Measurements from ENCODE around the gene STK31. TPM values are rescaled to one million over a fixed set of nuclear protein-coding genes. Genes with fewer than 3 reads are reported as not detected.
"Not testable (repeated sequence)": the region's sequence is repeated elsewhere in the genome, so short reads cannot be mapped to it uniquely, and the experiment has no call there.

STK31 gene
- total and polyA plus RNA-seq, 2 experiments from 2014 or later = 0.06 to 0.10 TPM

DNA sequence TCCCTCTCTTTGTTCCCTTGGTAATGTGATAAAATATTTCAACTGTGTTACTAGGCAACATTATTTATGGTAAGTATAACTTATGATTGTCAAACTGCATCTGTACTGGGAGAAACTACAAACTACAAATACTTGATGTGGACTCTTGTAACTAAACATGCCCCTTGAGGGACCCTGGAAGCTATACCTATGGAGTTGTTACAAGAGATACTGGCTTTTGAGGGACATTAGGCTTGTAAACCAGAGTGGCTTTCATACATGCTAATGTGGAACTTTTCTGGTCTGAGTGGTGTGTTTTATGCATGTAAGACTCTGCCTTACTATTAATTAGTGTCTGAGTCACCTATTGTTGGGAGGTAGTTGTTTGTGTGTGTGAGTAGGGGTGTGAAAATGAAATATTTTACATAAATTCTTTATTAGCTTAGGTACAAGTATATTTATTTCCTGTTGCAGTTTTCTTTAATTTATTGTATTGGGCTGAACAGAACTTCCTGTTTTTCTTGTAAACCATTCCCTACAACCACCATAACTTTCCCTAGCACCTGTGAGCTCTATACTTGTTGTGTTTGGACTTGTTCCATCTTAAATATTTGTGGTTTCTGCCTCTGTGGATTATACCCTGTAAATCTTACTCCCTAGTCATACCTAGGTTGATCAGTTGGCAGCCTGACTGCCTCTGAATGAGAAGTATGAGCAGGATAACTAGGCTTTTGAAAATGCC lies 49.8 kb downstream of the STK31 start:
- H2AFZ ChIP-seq = no peak overlapping the region
- H3K36me3 ChIP-seq (replicated peaks; ENCODE audit: insufficient read depth, low read depth) = no peaks in the 10 kb centered on the region
- DNase-seq (ENCODE audit: low spot score) = no peak
- H3K9me2 ChIP-seq (replicated peaks; ENCODE audit: insufficient read depth) = no peaks in the 10 kb centered on the region
- H3K4me2 ChIP-seq = no peak overlapping the region
- no peak overlapping the region for H3K4me3 ChIP-seq
- no peaks in the 10 kb centered on the region for H3K79me2 ChIP-seq
- H3K27me3 ChIP-seq = no peaks in the 10 kb centered on the region
- no peaks in the 10 kb centered on the region for H4K20me1 ChIP-seq (ENCODE audit: insufficient read depth, poor library complexity, severe bottlenecking)
- H3K27ac ChIP-seq = no peak overlapping the region
- no peak for TF ChIP-seq EZH2phosphoT487 (IDR thresholded peaks at IDR 0.05; ENCODE audit: low read depth, severe bottlenecking, unreplicated experiment)
- H3K4me1 ChIP-seq (ENCODE audit: insufficient read depth) = no peaks in the 10 kb centered on the region
- no peaks in the 10 kb centered on the region for H3K9me3 ChIP-seq (ENCODE audit: low read depth)

DNA sequence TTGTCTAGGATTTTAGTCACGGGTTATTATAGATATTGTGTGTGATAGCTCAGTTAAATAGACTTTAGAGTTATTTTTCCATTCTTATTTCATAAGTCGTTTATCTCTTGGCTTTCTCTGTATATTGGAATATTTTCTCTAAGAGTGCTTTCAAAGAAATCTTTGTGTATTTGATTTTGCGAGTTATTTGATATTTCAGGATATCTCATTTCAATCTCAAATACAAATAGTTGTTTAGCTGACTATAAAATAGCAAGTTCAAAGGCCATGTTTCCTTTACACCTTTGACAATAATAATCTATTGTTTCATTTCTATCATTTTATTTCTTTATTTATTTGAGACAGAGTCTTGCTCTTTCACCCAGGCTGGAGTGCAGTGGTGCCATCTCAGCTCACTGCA lies 55.9 kb downstream of the STK31 start:
- no peak overlapping the region for H3K27ac ChIP-seq
- TF ChIP-seq EZH2phosphoT487 (IDR thresholded peaks at IDR 0.05; ENCODE audit: low read depth, severe bottlenecking, unreplicated experiment) (no peak), EZH2 (IDR thresholded peaks at IDR 0.05; ENCODE audit: borderline replicate concordance) (no peak)
- TF ChIP-seq, protein P1, sequence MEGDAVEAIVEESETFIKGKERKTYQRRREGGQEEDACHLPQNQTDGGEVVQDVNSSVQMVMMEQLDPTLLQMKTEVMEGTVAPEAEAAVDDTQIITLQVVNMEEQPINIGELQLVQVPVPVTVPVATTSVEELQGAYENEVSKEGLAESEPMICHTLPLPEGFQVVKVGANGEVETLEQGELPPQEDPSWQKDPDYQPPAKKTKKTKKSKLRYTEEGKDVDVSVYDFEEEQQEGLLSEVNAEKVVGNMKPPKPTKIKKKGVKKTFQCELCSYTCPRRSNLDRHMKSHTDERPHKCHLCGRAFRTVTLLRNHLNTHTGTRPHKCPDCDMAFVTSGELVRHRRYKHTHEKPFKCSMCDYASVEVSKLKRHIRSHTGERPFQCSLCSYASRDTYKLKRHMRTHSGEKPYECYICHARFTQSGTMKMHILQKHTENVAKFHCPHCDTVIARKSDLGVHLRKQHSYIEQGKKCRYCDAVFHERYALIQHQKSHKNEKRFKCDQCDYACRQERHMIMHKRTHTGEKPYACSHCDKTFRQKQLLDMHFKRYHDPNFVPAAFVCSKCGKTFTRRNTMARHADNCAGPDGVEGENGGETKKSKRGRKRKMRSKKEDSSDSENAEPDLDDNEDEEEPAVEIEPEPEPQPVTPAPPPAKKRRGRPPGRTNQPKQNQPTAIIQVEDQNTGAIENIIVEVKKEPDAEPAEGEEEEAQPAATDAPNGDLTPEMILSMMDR (IDR thresholded peaks at IDR 0.05; ENCODE audit: poor library complexity) = no peak
- no peak overlapping the region for H3K4me2 ChIP-seq
- H3K9me3 ChIP-seq (ENCODE audit: low read depth) = no peaks in the 10 kb centered on the region
- H3K79me2 ChIP-seq = no peaks in the 10 kb centered on the region
- H3K36me3 ChIP-seq (replicated peaks; ENCODE audit: insufficient read depth, low read depth) = no peaks in the 10 kb centered on the region
- no peak overlapping the region for H3K4me3 ChIP-seq
- no peak overlapping the region for H2AFZ ChIP-seq
- H3K27me3 ChIP-seq = no peaks in the 10 kb centered on the region
- no peak for DNase-seq (ENCODE audit: low spot score)
- no peaks in the 10 kb centered on the region for H3K9me2 ChIP-seq (replicated peaks; ENCODE audit: insufficient read depth)
- H4K20me1 ChIP-seq (ENCODE audit: insufficient read depth, poor library complexity, severe bottlenecking) = no peaks in the 10 kb centered on the region
- 82% methylated on average over 3 of the region's 3 CpGs for WGBS (ENCODE audit: low lambda C conversion rate, missing lambda C conversion rate)
- no peaks in the 10 kb centered on the region for H3K4me1 ChIP-seq (ENCODE audit: insufficient read depth)

DNA sequence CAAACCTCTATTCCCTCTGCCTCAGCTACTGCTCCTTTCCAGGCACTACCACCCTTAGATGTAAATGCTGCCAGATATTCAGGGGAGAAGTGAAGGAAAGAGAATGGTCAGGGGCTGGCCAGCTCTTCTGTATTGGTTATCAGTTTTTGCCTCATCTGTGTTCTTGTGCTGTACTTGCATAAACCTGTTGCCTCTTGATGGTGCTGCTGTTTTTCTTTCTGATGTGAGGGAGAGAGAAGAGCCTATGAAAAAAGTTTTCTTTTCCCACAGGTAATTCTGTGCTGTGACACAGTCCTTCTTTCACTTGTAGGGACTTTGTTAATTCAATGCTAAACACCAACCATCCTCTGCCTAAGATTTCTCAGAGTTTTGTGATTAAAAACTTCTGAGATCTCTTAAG lies 57.5 kb downstream of the STK31 start:
- no peaks in the 10 kb centered on the region for H3K36me3 ChIP-seq (replicated peaks; ENCODE audit: insufficient read depth, low read depth)

DNA sequence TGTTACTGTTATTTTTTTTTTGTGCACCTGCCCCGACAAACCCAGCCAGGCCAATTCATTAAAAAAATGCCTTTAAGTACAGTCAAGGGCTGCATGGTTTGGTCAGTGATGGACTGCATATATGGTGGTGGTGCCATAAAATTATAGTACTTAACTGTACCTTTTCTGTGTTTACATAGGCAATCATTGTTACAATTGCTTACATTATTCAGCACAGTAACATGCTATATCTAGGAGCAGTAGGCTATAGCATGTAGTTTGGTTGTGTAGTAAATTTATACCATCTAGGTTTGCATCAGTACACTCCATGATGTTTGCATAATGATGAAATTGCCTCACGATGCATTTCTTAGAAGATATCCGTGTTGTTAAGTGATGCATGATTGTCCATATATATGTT lies 58.0 kb downstream of the STK31 start:
- Histone ChIP-seq H4K20me1 (ENCODE audit: insufficient read depth, poor library complexity, severe bottlenecking) (no peaks in the 10 kb centered on the region), H3K4me1 (ENCODE audit: insufficient read depth) (no peaks in the 10 kb centered on the region), H3K27me3 (no peaks in the 10 kb centered on the region), H3K9me3 (ENCODE audit: low read depth) (no peaks in the 10 kb centered on the region), H3K36me3 (replicated peaks; ENCODE audit: insufficient read depth, low read depth) (no peaks in the 10 kb centered on the region), H2AFZ (no peak overlapping the region), H3K9me2 (replicated peaks; ENCODE audit: insufficient read depth) (no peaks in the 10 kb centered on the region), H3K27ac (no peak overlapping the region), H3K4me3 (no peak overlapping the region), H3K4me2 (no peak overlapping the region), H3K79me2 (no peaks in the 10 kb centered on the region)
- 80% methylated on average over 3 of the region's 3 CpGs for WGBS (ENCODE audit: low lambda C conversion rate, missing lambda C conversion rate)
- DNase-seq (ENCODE audit: low spot score) = no peak
- TF ChIP-seq EZH2 (IDR thresholded peaks at IDR 0.05; ENCODE audit: borderline replicate concordance) = no peak

More for the DNA sequence above, 57.5 kb downstream of the STK31 start:
- Histone ChIP-seq H3K4me3 (no peak overlapping the region), H3K27ac (no peak overlapping the region), H3K9me3 (ENCODE audit: low read depth) (no peaks in the 10 kb centered on the region), H3K9me2 (replicated peaks; ENCODE audit: insufficient read depth) (no peaks in the 10 kb centered on the region), H4K20me1 (ENCODE audit: insufficient read depth, poor library complexity, severe bottlenecking) (no peaks in the 10 kb centered on the region), H2AFZ (no peak overlapping the region), H3K4me1 (ENCODE audit: insufficient read depth) (no peaks in the 10 kb centered on the region), H3K79me2 (no peaks in the 10 kb centered on the region), H3K27me3 (no peaks in the 10 kb centered on the region), H3K4me2 (no peak overlapping the region)
- TF ChIP-seq, protein P1 (IDR thresholded peaks at IDR 0.05; ENCODE audit: poor library complexity) = no peak
- no peak for TF ChIP-seq EZH2 (IDR thresholded peaks at IDR 0.05; ENCODE audit: borderline replicate concordance)
- TF ChIP-seq EZH2phosphoT487 (IDR thresholded peaks at IDR 0.05; ENCODE audit: low read depth, severe bottlenecking, unreplicated experiment) = no peak
- no peak for DNase-seq (ENCODE audit: low spot score)

DNA sequence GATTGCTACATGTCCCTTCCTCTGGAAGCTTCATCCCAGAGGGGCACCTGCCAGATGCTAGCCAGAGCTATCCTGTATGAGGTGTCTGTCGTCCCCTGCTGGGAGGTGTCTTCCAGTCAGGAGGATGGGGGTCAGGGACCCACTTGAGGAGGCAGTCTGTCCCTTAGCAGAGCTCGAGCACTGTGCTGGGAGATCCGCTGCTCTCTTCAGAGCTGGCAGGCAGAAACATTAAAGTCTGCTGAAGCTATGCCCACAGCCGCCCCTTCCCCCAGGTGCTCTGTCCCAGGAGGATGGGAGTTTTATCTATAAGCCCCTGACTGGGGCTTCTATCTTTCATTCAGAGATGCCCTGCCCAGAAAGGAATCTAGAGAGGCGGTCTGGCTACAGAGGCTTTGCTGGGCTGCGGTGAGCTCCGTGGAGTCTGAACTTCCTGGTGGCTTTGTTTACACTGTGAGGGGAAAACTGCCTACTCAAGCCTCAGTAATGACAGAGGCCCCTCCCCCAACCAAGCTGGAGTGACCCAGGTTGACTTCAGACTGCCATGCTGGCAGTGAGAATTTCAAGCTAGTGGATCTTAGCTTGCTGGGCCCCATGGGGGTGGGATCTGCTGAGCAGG lies 69.3 kb downstream of the STK31 start:
- not testable (repeated sequence) for H3K4me2 ChIP-seq

More for the DNA sequence above, 69.3 kb downstream of the STK31 start:
- not testable (repeated sequence) for H4K20me1 ChIP-seq (ENCODE audit: insufficient read depth, poor library complexity, severe bottlenecking); DNase-seq (ENCODE audit: low spot score); H2AFZ ChIP-seq; H3K27ac ChIP-seq; H3K9me3 ChIP-seq (ENCODE audit: low read depth); H3K4me3 ChIP-seq; H3K27me3 ChIP-seq; H3K4me1 ChIP-seq (ENCODE audit: insufficient read depth); H3K9me2 ChIP-seq (replicated peaks; ENCODE audit: insufficient read depth); H3K36me3 ChIP-seq (replicated peaks; ENCODE audit: insufficient read depth, low read depth); H3K79me2 ChIP-seq
- 76% methylated on average over 7 of the region's 7 CpGs for WGBS (ENCODE audit: low lambda C conversion rate, missing lambda C conversion rate)
